Measurements from ENCODE around the gene MBL2. TPM values are rescaled to one million over a fixed set of nuclear protein-coding genes. Genes with fewer than 3 reads are reported as not detected.

The MBL2 gene
- total RNA-seq, 1 experiment from 2014 or later, result not detected

DNA sequence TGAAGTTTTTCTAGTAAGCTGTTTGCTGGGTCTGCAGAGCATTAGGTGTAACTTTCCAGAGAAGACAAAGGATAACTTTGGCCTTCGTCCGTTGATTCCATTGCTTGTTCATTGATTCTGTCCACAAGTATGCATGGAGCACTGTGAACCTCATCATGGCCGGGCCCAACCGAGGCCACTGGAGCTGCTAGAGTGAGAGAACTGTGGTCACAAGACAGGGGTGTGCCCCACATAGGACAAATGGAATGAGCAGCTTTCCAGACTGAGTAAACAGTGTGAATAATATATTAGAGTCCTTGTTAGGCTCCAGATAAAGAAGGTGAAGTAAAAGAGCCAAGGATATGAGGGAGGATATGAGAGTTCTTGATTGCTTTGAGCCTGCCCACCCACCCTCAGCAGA is 24.9 kb downstream of the MBL2 start:
- H3K4me1 ChIP-seq (ENCODE audit: control insufficient read depth, insufficient read depth, low read length), result no peaks in the 10 kb centered on the region
- ATAC-seq (no peak), DNase-seq (ENCODE audit: low read depth, low spot score) (no peak)
- POLR2A ChIA-PET, result no interaction called here
- CTCF ChIA-PET, result no interaction called here
- H3K9me3 ChIP-seq (ENCODE audit: control insufficient read depth, insufficient read depth, low read depth, low read length), result no peaks in the 10 kb centered on the region
- TF ChIP-seq POLR2AphosphoS5 (IDR thresholded peaks at IDR 0.05; ENCODE audit: low read depth, low read length), result no peak
- TF ChIP-seq, protein P1, sequence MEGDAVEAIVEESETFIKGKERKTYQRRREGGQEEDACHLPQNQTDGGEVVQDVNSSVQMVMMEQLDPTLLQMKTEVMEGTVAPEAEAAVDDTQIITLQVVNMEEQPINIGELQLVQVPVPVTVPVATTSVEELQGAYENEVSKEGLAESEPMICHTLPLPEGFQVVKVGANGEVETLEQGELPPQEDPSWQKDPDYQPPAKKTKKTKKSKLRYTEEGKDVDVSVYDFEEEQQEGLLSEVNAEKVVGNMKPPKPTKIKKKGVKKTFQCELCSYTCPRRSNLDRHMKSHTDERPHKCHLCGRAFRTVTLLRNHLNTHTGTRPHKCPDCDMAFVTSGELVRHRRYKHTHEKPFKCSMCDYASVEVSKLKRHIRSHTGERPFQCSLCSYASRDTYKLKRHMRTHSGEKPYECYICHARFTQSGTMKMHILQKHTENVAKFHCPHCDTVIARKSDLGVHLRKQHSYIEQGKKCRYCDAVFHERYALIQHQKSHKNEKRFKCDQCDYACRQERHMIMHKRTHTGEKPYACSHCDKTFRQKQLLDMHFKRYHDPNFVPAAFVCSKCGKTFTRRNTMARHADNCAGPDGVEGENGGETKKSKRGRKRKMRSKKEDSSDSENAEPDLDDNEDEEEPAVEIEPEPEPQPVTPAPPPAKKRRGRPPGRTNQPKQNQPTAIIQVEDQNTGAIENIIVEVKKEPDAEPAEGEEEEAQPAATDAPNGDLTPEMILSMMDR (IDR thresholded peaks at IDR 0.05), result no peak
- no peak for TF ChIP-seq TCF7L2 (IDR thresholded peaks at IDR 0.05; ENCODE audit: low read depth, low read length)
- TF ChIP-seq SIN3A (IDR thresholded peaks at IDR 0.05; ENCODE audit: borderline replicate concordance, insufficient read depth, low read depth, low read length), result no peak
- no peak for TF ChIP-seq REST (IDR thresholded peaks at IDR 0.05; ENCODE audit: insufficient read depth in 1 of 2, low read depth in 2 of 2, low read length in 1 of 2)
- no peak overlapping the region for H3K4me3 ChIP-seq (ENCODE audit: low read depth in 2 of 2, low read length in 2 of 2)
- H3K36me3 ChIP-seq (ENCODE audit: control insufficient read depth, insufficient read depth, low read length), result no peaks in the 10 kb centered on the region
- H3K27me3 ChIP-seq (ENCODE audit: control insufficient read depth, insufficient read depth, low read length), result no peaks in the 10 kb centered on the region
- H3K27ac ChIP-seq (ENCODE audit: low read length), result no peak overlapping the region
- in situ Hi-C loops (cut with HindIII; ENCODE audit: low pct_unique_long_range_greater_than_20kb, low sequenced_read_pairs) (no loop called here), intact Hi-C loops (cut with micrococcal nuclease; ENCODE audit: unreplicated experiment) (no loop called here)
- no TSS peak for BruUV-seq (replicated peaks)

DNA sequence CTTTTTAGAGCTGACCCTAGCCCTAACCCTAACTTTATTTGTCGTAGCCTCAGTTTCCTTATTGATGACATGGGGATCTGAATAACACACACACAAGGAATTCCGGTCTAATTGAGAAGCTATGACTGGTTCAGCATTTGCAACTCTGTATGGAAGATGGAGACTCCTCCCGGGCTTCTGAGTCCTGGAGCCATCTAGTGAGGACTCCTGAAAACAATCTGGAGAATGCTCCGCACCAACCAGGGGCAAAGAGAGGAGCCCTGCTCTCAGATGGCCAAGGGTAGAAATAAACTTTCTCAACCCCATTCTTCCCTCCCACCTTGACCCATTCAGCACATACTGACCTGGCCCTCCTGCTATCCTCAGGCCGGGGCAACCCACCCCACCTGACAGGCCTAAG is 26.4 kb downstream of the MBL2 start:
- TF ChIP-seq, protein P1 (IDR thresholded peaks at IDR 0.05), result peak; percentile 55
- no peak for TF ChIP-seq SIN3A (IDR thresholded peaks at IDR 0.05; ENCODE audit: borderline replicate concordance, insufficient read depth, low read depth, low read length)
- DNase-seq (ENCODE audit: low read depth, low spot score) (no peak), ATAC-seq (peak; percentile 69; the same call in 1 of the 2 replicates)
- Histone ChIP-seq H3K27ac (ENCODE audit: low read length) (no peak overlapping the region), H3K27me3 (ENCODE audit: control insufficient read depth, insufficient read depth, low read length) (no peaks in the 10 kb centered on the region), H3K9me3 (ENCODE audit: control insufficient read depth, insufficient read depth, low read depth, low read length) (no peaks in the 10 kb centered on the region), H3K4me1 (ENCODE audit: control insufficient read depth, insufficient read depth, low read length) (no peaks in the 10 kb centered on the region), H3K36me3 (ENCODE audit: control insufficient read depth, insufficient read depth, low read length) (no peaks in the 10 kb centered on the region), H3K4me3 (ENCODE audit: low read depth in 2 of 2, low read length in 2 of 2) (no peak overlapping the region)
- BruUV-seq (replicated peaks), result no TSS peak
- in situ Hi-C loops (cut with HindIII; ENCODE audit: low pct_unique_long_range_greater_than_20kb, low sequenced_read_pairs), result no loop called here
- intact Hi-C loops (cut with micrococcal nuclease; ENCODE audit: unreplicated experiment), result no loop called here
- ChIA-PET POLR2A (no interaction called here), CTCF (no interaction called here)
